ENCODE results near the gene STAT6.
"Not testable (repeated sequence)": the region's sequence is repeated elsewhere in the genome, so short reads cannot be mapped to it uniquely, and the experiment has no call there.

Gene STAT6

GRCh38 chr12:57057067-57057751, 54.0 kb downstream of the STAT6 start:
- peaks cover 10 to 20% of the 10 kb centered on the region in 2 experiments for H3K36me3 ChIP-seq (ENCODE audit: control insufficient read depth in 1 of 2, insufficient read depth in 2 of 2, low read length in 2 of 2)
- no peak overlapping the region for H3K14ac ChIP-seq (ENCODE audit: low read length)
- no peak overlapping the region for H3K27ac ChIP-seq (ENCODE audit: low read depth, low read length)
- no peak overlapping the region for H2AFZ ChIP-seq (ENCODE audit: insufficient read depth, low read length, poor library complexity)
- H2BK12ac ChIP-seq (ENCODE audit: low read length), result no peak overlapping the region
- no peak overlapping the region for H3K4me2 ChIP-seq (ENCODE audit: low read length)
- no peak overlapping the region for H4K91ac ChIP-seq (ENCODE audit: low read depth, low read length)
- no peak overlapping the region for H3K18ac ChIP-seq (ENCODE audit: low read length)
- H3K4me1 ChIP-seq (ENCODE audit: control insufficient read depth in 1 of 2, insufficient read depth in 2 of 2, low read length in 2 of 2), result no peaks in the 10 kb centered on the region
- H2BK5ac ChIP-seq (ENCODE audit: low read depth, low read length, poor library complexity), result no peak overlapping the region
- DNase-seq, result no peak
- no peaks in the 10 kb centered on the region for H3K79me1 ChIP-seq (ENCODE audit: low read length)
- no peak overlapping the region for H4K8ac ChIP-seq (ENCODE audit: low read depth, low read length)
- H3K27me3 ChIP-seq (ENCODE audit: insufficient read depth, low read length), result no peaks in the 10 kb centered on the region
- no peak overlapping the region for H2BK120ac ChIP-seq (ENCODE audit: insufficient read depth, low read length, poor library complexity)
- no peak overlapping the region for H3K9ac ChIP-seq (ENCODE audit: low read length)
- no peak overlapping the region for H3K4ac ChIP-seq (ENCODE audit: low read depth, low read length)
- H3K79me2 ChIP-seq (ENCODE audit: control insufficient read depth, insufficient read depth, low read length, poor library complexity), result no peaks in the 10 kb centered on the region
- no peak overlapping the region for H3K23ac ChIP-seq (ENCODE audit: low read length)
- no peak overlapping the region for H4K12ac ChIP-seq (ENCODE audit: low read depth, low read length)
- H2AK5ac ChIP-seq (ENCODE audit: low read length), result no peak overlapping the region
- H3K9me3 ChIP-seq (ENCODE audit: insufficient read depth, low read depth, low read length), result no peaks in the 10 kb centered on the region
- WGBS (ENCODE audit: extremely low coverage, insufficient coverage, insufficient read length), result no CpG with 5 or more reads among the region's 6 CpGs
- no peak overlapping the region for H3K4me3 ChIP-seq (ENCODE audit: low read depth, low read length)

GRCh38 chr12:57055824-57056223, 55.3 kb downstream of the STAT6 start:
- WGBS (ENCODE audit: extremely low coverage, insufficient coverage, insufficient read length), result no CpG with 5 or more reads among the region's 3 CpGs
- Histone ChIP-seq H3K9me3 (ENCODE audit: insufficient read depth, low read depth, low read length) (no peaks in the 10 kb centered on the region), H4K91ac (ENCODE audit: low read depth, low read length) (no peak overlapping the region), H3K79me2 (ENCODE audit: control insufficient read depth, insufficient read depth, low read length, poor library complexity) (no peaks in the 10 kb centered on the region), H2AFZ (ENCODE audit: insufficient read depth, low read length, poor library complexity) (no peak overlapping the region), H3K14ac (ENCODE audit: low read length) (no peak overlapping the region), H3K36me3 (ENCODE audit: control insufficient read depth in 1 of 2, insufficient read depth in 2 of 2, low read length in 2 of 2) (peaks cover 10 to 19% of the 10 kb centered on the region in 2 experiments), H2BK12ac (ENCODE audit: low read length) (no peak overlapping the region), H3K4me1 (ENCODE audit: control insufficient read depth in 1 of 2, insufficient read depth in 2 of 2, low read length in 2 of 2) (no peaks in the 10 kb centered on the region), H3K4me3 (ENCODE audit: low read depth, low read length) (no peak overlapping the region), H3K27me3 (ENCODE audit: insufficient read depth, low read length) (no peaks in the 10 kb centered on the region), H3K4me2 (ENCODE audit: low read length) (no peak overlapping the region), H2BK5ac (ENCODE audit: low read depth, low read length, poor library complexity) (no peak overlapping the region), H3K23ac (ENCODE audit: low read length) (no peak overlapping the region), H3K27ac (ENCODE audit: low read depth, low read length) (no peak overlapping the region), H4K8ac (ENCODE audit: low read depth, low read length) (no peak overlapping the region), H2AK5ac (ENCODE audit: low read length) (no peak overlapping the region), H3K18ac (ENCODE audit: low read length) (no peak overlapping the region), H2BK120ac (ENCODE audit: insufficient read depth, low read length, poor library complexity) (no peak overlapping the region), H4K12ac (ENCODE audit: low read depth, low read length) (no peak overlapping the region), H3K79me1 (ENCODE audit: low read length) (no peaks in the 10 kb centered on the region), H3K9ac (ENCODE audit: low read length) (no peak overlapping the region), H3K4ac (ENCODE audit: low read depth, low read length) (no peak overlapping the region)
- DNase-seq, result peak in 1 of 2 donors; percentile 52

GRCh38 chr12:57053901-57054300, 57.3 kb downstream of the STAT6 start:
- not testable (repeated sequence) for H3K79me2 ChIP-seq (ENCODE audit: control insufficient read depth, insufficient read depth, low read length, poor library complexity); H3K4me3 ChIP-seq (ENCODE audit: low read depth, low read length); H3K14ac ChIP-seq (ENCODE audit: low read length); H4K12ac ChIP-seq (ENCODE audit: low read depth, low read length); H3K79me1 ChIP-seq (ENCODE audit: low read length); DNase-seq; H4K91ac ChIP-seq (ENCODE audit: low read depth, low read length); H3K4ac ChIP-seq (ENCODE audit: low read depth, low read length); H2BK120ac ChIP-seq (ENCODE audit: insufficient read depth, low read length, poor library complexity); H3K4me1 ChIP-seq (ENCODE audit: control insufficient read depth in 1 of 2, insufficient read depth in 2 of 2, low read length in 2 of 2); H3K23ac ChIP-seq (ENCODE audit: low read length); H2AFZ ChIP-seq (ENCODE audit: insufficient read depth, low read length, poor library complexity); H3K4me2 ChIP-seq (ENCODE audit: low read length); H2BK12ac ChIP-seq (ENCODE audit: low read length); H3K18ac ChIP-seq (ENCODE audit: low read length); H2BK5ac ChIP-seq (ENCODE audit: low read depth, low read length, poor library complexity); H2AK5ac ChIP-seq (ENCODE audit: low read length); H3K9me3 ChIP-seq (ENCODE audit: insufficient read depth, low read depth, low read length); H4K8ac ChIP-seq (ENCODE audit: low read depth, low read length); H3K9ac ChIP-seq (ENCODE audit: low read length); H3K27ac ChIP-seq (ENCODE audit: low read depth, low read length); H3K27me3 ChIP-seq (ENCODE audit: insufficient read depth, low read length)
- no CpG with 5 or more reads among the region's 4 CpGs for WGBS (ENCODE audit: extremely low coverage, insufficient coverage, insufficient read length)
- H3K36me3 ChIP-seq (ENCODE audit: control insufficient read depth in 1 of 2, insufficient read depth in 2 of 2, low read length in 2 of 2), result peaks cover 10 to 11% of the 10 kb centered on the region in 2 experiments

- H2BK12ac ChIP-seq (ENCODE audit: low read length); H3K79me2 ChIP-seq (ENCODE audit: control insufficient read depth, insufficient read depth, low read length, poor library complexity); H3K4me3 ChIP-seq (ENCODE audit: low read depth, low read length); H2AK5ac ChIP-seq (ENCODE audit: low read length); H3K14ac ChIP-seq (ENCODE audit: low read length); H4K91ac ChIP-seq (ENCODE audit: low read depth, low read length); H3K36me3 ChIP-seq (ENCODE audit: control insufficient read depth in 1 of 2, insufficient read depth in 2 of 2, low read length in 2 of 2); H2BK5ac ChIP-seq (ENCODE audit: low read depth, low read length, poor library complexity); H3K4me2 ChIP-seq (ENCODE audit: low read length); H3K4ac ChIP-seq (ENCODE audit: low read depth, low read length); H2BK120ac ChIP-seq (ENCODE audit: insufficient read depth, low read length, poor library complexity); DNase-seq; H3K23ac ChIP-seq (ENCODE audit: low read length); H3K4me1 ChIP-seq (ENCODE audit: control insufficient read depth in 1 of 2, insufficient read depth in 2 of 2, low read length in 2 of 2); H4K8ac ChIP-seq (ENCODE audit: low read depth, low read length); H3K27me3 ChIP-seq (ENCODE audit: insufficient read depth, low read length); H3K27ac ChIP-seq (ENCODE audit: low read depth, low read length); H3K79me1 ChIP-seq (ENCODE audit: low read length); H3K18ac ChIP-seq (ENCODE audit: low read length); H2AFZ ChIP-seq (ENCODE audit: insufficient read depth, low read length, poor library complexity); H3K9ac ChIP-seq (ENCODE audit: low read length); H3K9me3 ChIP-seq (ENCODE audit: insufficient read depth, low read depth, low read length); H4K12ac ChIP-seq (ENCODE audit: low read depth, low read length): not testable (repeated sequence)
- WGBS (ENCODE audit: extremely low coverage, insufficient coverage, insufficient read length), result no CpG with 5 or more reads among the region's 4 CpGs
Observed at GRCh38 chr12:57053146-57053545, 58.0 kb downstream of the STAT6 start.

All from trophoblast cell (in vitro differentiated cells and primary cell).